A549 (cell line): ENCODE data around the gene GALNT5. TPM values are rescaled to one million over a fixed set of nuclear protein-coding genes. Genes with fewer than 3 reads are reported as not detected.

Experiments
- ATAC-seq, 2 experiments: fragments of 200-7000 bp in 1 of 2; fragments of >200 bp in 1 of 2; cut with Nextera tagmentation in 1 of 2; cut with Tn5 transposase in 1 of 2; 3 replicates each; pipeline versions ENCODE4 v1.8.0 to v1.9.1; 2018 to 2020; ENCODE audit warnings: mild to moderate bottlenecking in 1 of 2, moderate library complexity in 1 of 2
- CTCF ChIA-PET: fragments of 300-600 bp; sonication (Branson Sonifier 250); formaldehyde crosslinking; extraction: SDS; loops from one replicate; lab custom pipeline; 2021; ENCODE audit warnings: antibody characterized with exemption, inconsistent platforms; lab: Yijun Ruan, JAX
- POLR2A ChIA-PET: fragments of 350-600 bp; formaldehyde crosslinking; extraction: SDS; loops from one replicate; lab custom pipeline; 2021; ENCODE audit warnings: antibody characterized with exemption, inconsistent platforms; lab: Yijun Ruan, JAX
- DNase-seq, 2 experiments: peaks; one replicate each; pipeline versions ENCODE4 v3.0.0 to v3.0.0-alpha.2; 2011 to 2016; ENCODE audit warnings: low read depth in 1 of 2, low spot score in 1 of 2
- FAIRE-seq: peaks from 2 replicates; lab custom pipeline; 2011; peaks lifted over from hg19 to GRCh38; lab: Jason Lieb, UNC
- H3K27ac ChIP-seq, 2 experiments: fragments of >200 bp; sonication (Bioruptor Twin); formaldehyde crosslinking; 3 replicates each; pipeline ENCODE4 v1.5.1; 2016 to 2017
- H3K4me1 ChIP-seq: fragments of >200 bp; sonication (Bioruptor Twin); formaldehyde crosslinking; 3 replicates; pipeline ENCODE4 v1.6.1; 2016
- H3K4me2 ChIP-seq: fragments of >200 bp; sonication (Bioruptor Twin); formaldehyde crosslinking; 3 replicates; pipeline ENCODE4 v1.6.1; 2016
- H3K4me3 ChIP-seq: fragments of >200 bp; sonication (Bioruptor Twin); formaldehyde crosslinking; 3 replicates; pipeline ENCODE4 v1.5.1; 2016
- H3K9me3 ChIP-seq: fragments of >200 bp; sonication (Bioruptor Twin); formaldehyde crosslinking; 3 replicates; pipeline ENCODE4 v1.6.1; 2016
- CBX2 ChIP-seq: fragments of 200-600 bp; sonication (generic); IDR thresholded peaks from 2 replicates; pipeline ENCODE4 v1.6.1; 2016; ENCODE audit warnings: low read depth, mild to moderate bottlenecking, borderline replicate concordance
- E2F6 ChIP-seq: IDR thresholded peaks from 2 replicates; pipeline ENCODE4 v1.6.1; 2012; ENCODE audit warnings: low read depth, borderline replicate concordance
- EHF ChIP-seq: fragments of 250-450 bp; sonication (Bioruptor Pico); IDR thresholded peaks from 2 replicates; pipeline ENCODE4 v1.5.0; 2020; ENCODE audit warnings: mild to moderate bottlenecking
- ELK1 ChIP-seq: fragments of 150-350 bp; IDR thresholded peaks from 2 replicates; pipeline ENCODE4 v1.6.1; 2014; ENCODE audit warnings: low read depth, mild to moderate bottlenecking, low read length
- ESRRA ChIP-seq: fragments of 150-350 bp; IDR thresholded peaks from 2 replicates; pipeline ENCODE4 v1.6.1; 2014; ENCODE audit warnings: mild to moderate bottlenecking, low read length, borderline replicate concordance
- FOSL2 ChIP-seq, 2 experiments: fragments of 450-650 bp in 1 of 2; fragments of >200 bp in 1 of 2; sonication (Bioruptor Twin) in 1 of 2; formaldehyde crosslinking; IDR thresholded peaks; 2 replicates each; pipeline versions ENCODE4 v1.5.0 to v1.6.1; 2016 to 2020; ENCODE audit warnings: mild to moderate bottlenecking in 1 of 2, moderate library complexity in 1 of 2
- GATA3 ChIP-seq: IDR thresholded peaks from 2 replicates; pipeline ENCODE4 v1.6.1; 2012; ENCODE audit warnings: borderline replicate concordance
- HDAC2 ChIP-seq: fragments of 200-600 bp; sonication (generic); IDR thresholded peaks from 2 replicates; pipeline ENCODE4 v1.6.1; 2016
- HES2 ChIP-seq: fragments of >200 bp; sonication (Bioruptor Twin); formaldehyde crosslinking; IDR thresholded peaks from 2 replicates; pipeline ENCODE4 v1.6.1; 2016
- HEYL ChIP-seq: fragments of 250-450 bp; sonication (Bioruptor Pico); IDR thresholded peaks from 2 replicates; pipeline ENCODE4 v1.8.0; 2021; ENCODE audit warnings: mild to moderate bottlenecking, moderate library complexity
- HMGXB4 ChIP-seq: fragments of 250-450 bp; sonication (Bioruptor Pico); IDR thresholded peaks from 2 replicates; pipeline ENCODE4 v1.5.0; 2021; ENCODE audit warnings: mild to moderate bottlenecking, moderate library complexity, borderline replicate concordance
- HOXB13 ChIP-seq: fragments of 250-450 bp; sonication (Bioruptor Pico); IDR thresholded peaks from 2 replicates; pipeline ENCODE4 v1.5.0; 2020; ENCODE audit warnings: low read depth, mild to moderate bottlenecking, moderate library complexity
- JUNB ChIP-seq: fragments of >200 bp; sonication (Bioruptor Twin); formaldehyde crosslinking; IDR thresholded peaks from 2 replicates; pipeline ENCODE4 v1.6.1; 2016
- MAX ChIP-seq: IDR thresholded peaks from 2 replicates; pipeline ENCODE4 v1.6.1; 2012
- MAZ ChIP-seq: fragments of 150-350 bp; IDR thresholded peaks from 2 replicates; pipeline ENCODE4 v1.6.1; 2014; ENCODE audit warnings: antibody characterized with exemption, low read depth, low read length, borderline replicate concordance
- NFE2L2 ChIP-seq: fragments of 150-350 bp; conservative IDR thresholded peaks from 2 replicates; pipeline ENCODE4 v1.6.1; 2014; ENCODE audit warnings: low read length
- PBX3 ChIP-seq: IDR thresholded peaks from 2 replicates; pipeline ENCODE4 v1.6.1; 2012
- POLR2A ChIP-seq: IDR thresholded peaks from 2 replicates; pipeline ENCODE4 v1.6.1; 2012; ENCODE audit warnings: mild to moderate bottlenecking, low read length
- POLR2AphosphoS2 ChIP-seq: conservative IDR thresholded peaks from 2 replicates; pipeline ENCODE4 v1.6.1; 2012; ENCODE audit warnings: low read length, improper control_type of control experiment, inconsistent platforms
- RAD21 ChIP-seq, 2 experiments: fragments of >200 bp in 1 of 2; sonication (Bioruptor Twin) in 1 of 2; formaldehyde crosslinking in 1 of 2; IDR thresholded peaks in 1 of 2; conservative IDR thresholded peaks in 1 of 2; 2 replicates in 1 of 2; 3 replicates in 1 of 2; pipeline ENCODE4 v1.6.1; 2012 to 2018; ENCODE audit warnings: inconsistent platforms in 1 of 2
- RARB ChIP-seq: fragments of 250-450 bp; sonication (Bioruptor Pico); IDR thresholded peaks from 2 replicates; pipeline ENCODE4 v1.8.0; 2021; ENCODE audit warnings: mild to moderate bottlenecking, moderate library complexity
- RCOR1 ChIP-seq: fragments of 150-350 bp; IDR thresholded peaks from 2 replicates; pipeline ENCODE4 v1.6.1; 2014; ENCODE audit warnings: antibody characterized with exemption, low read length, low read depth
- RNF2 ChIP-seq: fragments of 200-600 bp; sonication (generic); IDR thresholded peaks from 2 replicates; pipeline ENCODE4 v1.6.1; 2016; ENCODE audit warnings: low read depth, mild to moderate bottlenecking, antibody characterized with exemption, moderate library complexity, borderline replicate concordance
- SMC3 ChIP-seq: fragments of >200 bp; sonication (Bioruptor Twin); formaldehyde crosslinking; IDR thresholded peaks from 3 replicates; pipeline ENCODE4 v1.6.1; 2018; ENCODE audit warnings: inconsistent platforms
- USF2 ChIP-seq: fragments of 450-650 bp; IDR thresholded peaks from 2 replicates; pipeline ENCODE4 v1.6.1; 2014; ENCODE audit warnings: antibody characterized with exemption
- ZFP36 ChIP-seq: fragments of 450-650 bp; IDR thresholded peaks from 2 replicates; pipeline ENCODE4 v1.6.1; 2014; ENCODE audit warnings: borderline replicate concordance; ENCODE audit not compliant: partially characterized antibody
- ZSCAN20 ChIP-seq: fragments of 250-450 bp; sonication (Bioruptor Pico); IDR thresholded peaks from 2 replicates; pipeline ENCODE4 v1.8.0; 2022; ENCODE audit warnings: mild to moderate bottlenecking, moderate library complexity
- WGBS: methylation state at CpG from one replicate; pipeline ENCODE4 v1.1.6; 2017; ENCODE audit errors: missing lambda C conversion rate; 5-methylcytosine and 5-hydroxymethylcytosine counted together
- polyA plus RNA-seq, 4 experiments: library from polyadenylated mRNA; depleted of rRNA in 3 of 4; stranded (reverse); fragments of >200 nt; fragmentation: RNase III in 1 of 4; extraction: RNeasy Plus Mini Kit Qiagen cat#74134 plus additional on column Dnase treatment in 1 of 4; gene quantifications; 2 replicates in 3 of 4; 3 replicates in 1 of 4; pipeline ENCODE4 v1.2.3, GENCODE V29; 2011 to 2017

GALNT5 gene
- polyA plus RNA-seq, 2 of the 4 experiments (the other 2 are of a cell fraction), result 2.9 to 3.0 TPM

GRCh38 chr2:157296490-157296889 is 39.0 kb downstream of the GALNT5 start:
- FAIRE-seq, result no peak
- ChIA-PET POLR2A (no interaction called here), CTCF (interaction anchor here (10.6 kb wide), 1 partner anchor 39 kb away, joined by 101 read pairs; no protein-coding TSS in a partner anchor)
- Histone ChIP-seq H3K4me1 (peaks cover 2% of the 10 kb centered on the region; the same call in 2 of the 3 replicates), H3K27ac (no peak overlapping the region), H3K4me3 (no peak overlapping the region), H3K4me2 (no peak overlapping the region), H3K9me3 (no peaks in the 10 kb centered on the region)
- no peak for DNase-seq
- WGBS, result 24% methylated on average over 1 of the region's 1 CpG
- TF ChIP-seq USF2 (no peak), EHF (CRISPR knock-in tag) (no peak), E2F6 (no peak), CBX2 (no peak), HMGXB4 (CRISPR knock-in tag) (no peak), FOSL2 (IDR thresholded peaks at IDR 0.05) (no peak), FOSL2 (CRISPR knock-in tag; IDR thresholded peaks at IDR 0.05) (no peak), ZFP36 (no peak), HES2 (no peak)
- no peak for ATAC-seq

GRCh38 chr2:157296958-157297357 is 39.5 kb downstream of the GALNT5 start:
- POLR2A ChIA-PET, result no interaction called here
- CTCF ChIA-PET, result interaction anchor here (10.6 kb wide), 1 partner anchor 38 kb away, joined by 101 read pairs; no protein-coding TSS in a partner anchor
- FAIRE-seq (no peak), ATAC-seq (no peak), DNase-seq (no peak)
- no peak overlapping the region for H3K27ac ChIP-seq
- WGBS, result 94% methylated on average over 4 of the region's 4 CpGs
- TF ChIP-seq USF2, result no peak
- no peak for TF ChIP-seq HDAC2
- no peaks in the 10 kb centered on the region for H3K9me3 ChIP-seq
- no peak overlapping the region for H3K4me3 ChIP-seq
- H3K4me1 ChIP-seq, result no peaks in the 10 kb centered on the region
- H3K4me2 ChIP-seq, result no peak overlapping the region

- Histone ChIP-seq H3K4me3 (no peak overlapping the region), H3K4me1 (no peaks in the 10 kb centered on the region), H3K4me2 (no peak overlapping the region), H3K9me3 (no peaks in the 10 kb centered on the region), H3K27ac (no peak overlapping the region)
- no peak for TF ChIP-seq HEYL (CRISPR knock-in tag)
- TF ChIP-seq PBX3, result no peak
- TF ChIP-seq HOXB13 (CRISPR knock-in tag), result no peak
- TF ChIP-seq SMC3, result no peak
- no peak for TF ChIP-seq ZSCAN20 (CRISPR knock-in tag)
- TF ChIP-seq POLR2AphosphoS2, result no peak
- TF ChIP-seq MAZ, result no peak
- TF ChIP-seq NFE2L2, result no peak
- no peak for TF ChIP-seq E2F6
- no peak for TF ChIP-seq RCOR1
- no peak for TF ChIP-seq RARB
- no peak for TF ChIP-seq JUNB
- TF ChIP-seq MAX, result no peak
- no peak for TF ChIP-seq ESRRA
- no peak for TF ChIP-seq ELK1
- TF ChIP-seq POLR2A, result no peak
- no peak for TF ChIP-seq GATA3
- no peak for TF ChIP-seq RAD21 (conservative IDR thresholded peaks at IDR 0.05 in 1 of 2, IDR thresholded peaks at IDR 0.05 in 1 of 2)
- TF ChIP-seq RNF2, result no peak
- DNase-seq, result no peak
- ATAC-seq, result no peak
- CTCF ChIA-PET, result interaction anchor here (1.3 to 10.6 kb wide), 8 partner anchors 11 to 296 kb away, joined by 3 to 101 read pairs (median 10); no protein-coding TSS in a partner anchor
- WGBS, result 71% methylated on average over 2 of the region's 2 CpGs
- POLR2A ChIA-PET, result no interaction called here
- no peak for FAIRE-seq
Observed at GRCh38 chr2:157301307-157301706, 43.8 kb downstream of the GALNT5 start.
